ENCODE data around the gene PPP1R2. TPM values are rescaled to one million over a fixed set of nuclear protein-coding genes. Genes with fewer than 3 reads are reported as not detected.

Gene PPP1R2
- total RNA-seq, 4 donors from 2014 or later: 48.2 to 79.8 (median 66.0) TPM

DNA sequence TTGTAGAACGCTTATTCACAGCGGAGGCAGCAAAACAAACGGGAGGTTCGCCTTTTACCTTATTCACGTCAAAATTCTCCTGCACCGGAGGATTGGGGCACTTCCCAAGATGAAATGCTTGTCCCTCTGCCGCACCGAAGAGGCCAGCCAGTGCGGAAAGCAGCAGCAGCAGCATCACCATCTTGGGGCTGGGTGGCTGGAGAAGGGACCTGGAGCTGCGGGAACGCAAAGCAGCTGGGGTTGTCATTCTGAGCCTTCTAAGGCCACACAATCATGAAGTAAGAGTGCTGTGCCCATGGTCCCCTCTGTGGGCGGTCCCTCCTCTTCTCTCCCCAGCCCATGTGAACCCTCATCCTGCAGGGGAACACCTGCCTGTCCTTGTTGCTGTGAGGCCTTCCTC is 36.2 kb upstream of the PPP1R2 start:
- Histone ChIP-seq H3K36me3 (no peaks in the 10 kb centered on the region), H3K27ac (no peak overlapping the region), H3K27me3 (no peaks in the 10 kb centered on the region), H3K4me1 (no peaks in the 10 kb centered on the region), H3K9me3 (no peaks in the 10 kb centered on the region), H3K4me3 (no peak overlapping the region)
- TF ChIP-seq, protein P1, sequence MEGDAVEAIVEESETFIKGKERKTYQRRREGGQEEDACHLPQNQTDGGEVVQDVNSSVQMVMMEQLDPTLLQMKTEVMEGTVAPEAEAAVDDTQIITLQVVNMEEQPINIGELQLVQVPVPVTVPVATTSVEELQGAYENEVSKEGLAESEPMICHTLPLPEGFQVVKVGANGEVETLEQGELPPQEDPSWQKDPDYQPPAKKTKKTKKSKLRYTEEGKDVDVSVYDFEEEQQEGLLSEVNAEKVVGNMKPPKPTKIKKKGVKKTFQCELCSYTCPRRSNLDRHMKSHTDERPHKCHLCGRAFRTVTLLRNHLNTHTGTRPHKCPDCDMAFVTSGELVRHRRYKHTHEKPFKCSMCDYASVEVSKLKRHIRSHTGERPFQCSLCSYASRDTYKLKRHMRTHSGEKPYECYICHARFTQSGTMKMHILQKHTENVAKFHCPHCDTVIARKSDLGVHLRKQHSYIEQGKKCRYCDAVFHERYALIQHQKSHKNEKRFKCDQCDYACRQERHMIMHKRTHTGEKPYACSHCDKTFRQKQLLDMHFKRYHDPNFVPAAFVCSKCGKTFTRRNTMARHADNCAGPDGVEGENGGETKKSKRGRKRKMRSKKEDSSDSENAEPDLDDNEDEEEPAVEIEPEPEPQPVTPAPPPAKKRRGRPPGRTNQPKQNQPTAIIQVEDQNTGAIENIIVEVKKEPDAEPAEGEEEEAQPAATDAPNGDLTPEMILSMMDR (IDR thresholded peaks at IDR 0.05): no peak
- TF ChIP-seq POLR2A (IDR thresholded peaks at IDR 0.05): no peak
- DNase-seq: no peak

DNA sequence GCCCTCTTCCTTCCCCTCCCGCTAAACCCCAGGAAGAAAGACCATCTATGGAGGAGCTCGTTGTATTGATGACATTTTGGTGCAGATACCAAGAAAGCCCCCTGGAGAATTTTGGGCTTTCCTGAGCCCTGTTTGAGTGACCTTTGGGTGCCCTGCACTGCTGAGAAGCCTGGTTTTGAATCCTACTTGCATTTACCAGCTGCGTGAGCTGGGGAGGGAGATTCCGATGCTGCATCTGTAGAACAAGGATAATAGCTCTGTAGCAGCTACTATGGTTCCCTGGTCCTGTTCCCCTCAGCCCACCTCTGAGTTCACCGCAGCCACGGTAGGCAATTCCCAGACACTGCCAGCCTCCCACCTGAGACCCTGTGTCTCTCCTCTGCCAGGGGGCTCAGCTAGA is 35.4 kb upstream of the PPP1R2 start:
- H3K36me3 ChIP-seq: no peaks in the 10 kb centered on the region
- H3K4me1 ChIP-seq: no peaks in the 10 kb centered on the region
- TF ChIP-seq, protein P1 (IDR thresholded peaks at IDR 0.05): no peak
- TF ChIP-seq POLR2A (IDR thresholded peaks at IDR 0.05): no peak
- no peaks in the 10 kb centered on the region for H3K9me3 ChIP-seq
- no peak overlapping the region for H3K4me3 ChIP-seq
- DNase-seq: no peak
- H3K27me3 ChIP-seq: no peaks in the 10 kb centered on the region
- no peak overlapping the region for H3K27ac ChIP-seq

DNA sequence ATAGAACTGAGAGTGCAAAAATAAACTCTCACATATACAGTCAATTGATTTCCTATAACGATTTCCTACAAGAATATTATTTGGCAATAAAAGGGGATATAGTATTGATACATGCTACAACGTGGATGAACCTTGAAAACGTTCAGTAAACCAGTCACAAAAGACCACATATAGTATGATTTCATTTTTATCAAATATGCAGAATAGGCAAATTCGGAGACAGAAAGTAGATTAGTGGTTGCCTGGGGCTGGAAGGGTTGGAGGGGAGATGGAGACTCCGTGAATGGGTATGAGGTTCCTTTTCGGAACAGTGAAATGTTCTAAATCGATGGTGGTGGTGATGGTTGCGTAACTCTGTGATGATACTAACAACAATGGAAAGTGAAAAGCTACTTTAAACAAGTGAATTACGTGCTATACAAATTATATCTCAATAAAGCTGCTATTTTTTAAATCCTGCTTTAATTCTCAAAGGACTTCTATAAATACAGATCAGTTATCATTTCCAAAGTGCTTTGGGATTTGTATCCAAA is 34.6 kb upstream of the PPP1R2 start:
- Histone ChIP-seq H3K36me3 (no peaks in the 10 kb centered on the region), H3K27me3 (no peaks in the 10 kb centered on the region), H3K9me3 (no peaks in the 10 kb centered on the region), H3K4me3 (no peak overlapping the region), H3K4me1 (no peaks in the 10 kb centered on the region), H3K27ac (no peak overlapping the region)
- TF ChIP-seq POLR2A (IDR thresholded peaks at IDR 0.05): no peak
- TF ChIP-seq, protein P1 (IDR thresholded peaks at IDR 0.05): no peak
- DNase-seq: no peak

DNA sequence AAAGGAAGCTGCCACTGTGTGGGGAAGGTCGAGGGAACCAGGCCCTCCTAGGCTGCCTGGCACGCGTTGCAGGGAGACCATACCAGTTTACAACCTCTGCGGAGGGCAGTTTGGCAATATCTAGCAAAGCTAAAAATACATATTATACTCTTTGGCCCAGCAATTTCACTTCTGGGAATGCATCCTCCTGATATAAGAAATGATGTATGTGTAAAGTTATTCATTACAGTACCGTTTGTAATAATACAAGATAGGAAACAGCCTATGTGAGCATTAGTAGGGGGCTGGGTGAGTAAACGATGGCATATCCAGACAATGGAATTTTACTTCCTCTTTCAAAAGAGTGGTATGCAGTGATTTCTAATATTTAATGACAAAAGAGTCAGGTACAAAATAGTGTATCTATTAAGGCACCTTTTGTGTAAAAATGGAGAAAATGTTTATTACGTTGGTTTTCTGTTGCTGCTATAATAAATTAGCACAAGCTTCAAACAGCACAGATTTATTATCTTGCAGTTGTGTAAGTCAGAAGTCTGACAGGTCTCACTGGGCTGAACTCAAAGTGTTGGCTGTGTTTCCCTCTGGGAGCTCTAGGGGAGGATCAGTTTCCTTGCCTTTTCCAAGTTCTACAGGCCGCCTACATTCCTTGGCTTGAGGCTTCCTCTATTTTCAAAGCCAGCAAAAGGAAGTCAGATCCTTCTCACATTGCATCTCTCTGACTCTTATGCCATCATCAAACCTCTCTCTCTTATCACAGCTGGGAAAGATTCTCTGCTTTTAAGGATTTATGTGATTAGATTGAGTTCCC is 31.6 kb upstream of the PPP1R2 start:
- Histone ChIP-seq H3K36me3 (no peaks in the 10 kb centered on the region), H3K9me3 (no peaks in the 10 kb centered on the region), H3K4me1 (no peaks in the 10 kb centered on the region), H3K4me3 (no peak overlapping the region), H3K27me3 (no peaks in the 10 kb centered on the region), H3K27ac (no peak overlapping the region)
- DNase-seq: no peak
- TF ChIP-seq, protein P1 (IDR thresholded peaks at IDR 0.05): no peak
- TF ChIP-seq POLR2A (IDR thresholded peaks at IDR 0.05): no peak

DNA sequence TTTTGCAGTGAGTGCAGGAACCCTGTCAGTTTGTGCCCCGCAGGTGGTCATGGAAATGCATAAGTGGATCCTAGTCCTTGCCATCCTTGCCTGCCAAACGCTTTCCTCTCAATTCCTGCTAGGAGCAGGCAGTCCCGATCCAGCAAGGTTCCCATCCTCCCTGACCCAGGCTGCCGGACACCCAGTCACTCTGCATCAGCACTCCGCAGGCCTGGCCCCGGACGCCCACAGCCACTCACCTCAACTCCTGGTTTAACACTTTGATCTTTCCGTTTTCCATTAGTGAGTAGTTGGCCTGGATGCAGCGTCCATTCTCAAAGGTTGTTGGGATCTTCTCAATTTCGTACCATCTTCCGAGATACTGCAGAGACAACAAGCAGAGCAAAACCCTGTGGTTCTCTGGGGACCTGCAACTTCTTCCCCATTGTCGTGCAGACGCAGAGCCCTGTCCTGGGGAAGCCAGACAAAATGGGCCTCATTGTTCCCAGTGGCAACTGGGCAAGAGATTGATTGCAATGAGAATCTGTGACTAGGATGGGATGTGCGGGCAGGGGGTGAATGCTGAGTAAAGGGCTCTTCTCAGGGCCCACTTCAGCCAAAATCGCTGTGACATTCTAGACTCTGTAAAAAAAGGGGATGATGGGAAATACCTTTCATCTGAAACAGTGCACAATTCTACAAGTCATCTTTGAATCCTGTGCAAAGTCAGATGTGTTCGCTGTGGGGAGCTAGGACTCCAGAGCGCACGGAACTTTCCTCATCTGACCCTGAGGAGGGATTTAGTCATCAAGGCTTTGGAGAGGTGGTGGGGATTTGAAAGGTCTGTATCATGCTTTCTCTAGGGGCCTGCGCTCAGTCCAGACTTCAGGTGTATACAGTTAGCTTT is 30.7 kb upstream of the PPP1R2 start:
- Histone ChIP-seq H3K36me3 (no peaks in the 10 kb centered on the region), H3K27me3 (no peaks in the 10 kb centered on the region), H3K4me3 (no peak overlapping the region), H3K9me3 (no peaks in the 10 kb centered on the region), H3K27ac (no peak overlapping the region), H3K4me1 (no peaks in the 10 kb centered on the region)
- no peak for DNase-seq
- TF ChIP-seq, protein P1 (IDR thresholded peaks at IDR 0.05): no peak
- TF ChIP-seq POLR2A (IDR thresholded peaks at IDR 0.05): no peak

All from Peyer's patch (tissue), 4 donors.